Nephron progenitor cell (in vitro differentiated cells): ENCODE results near the gene NCS1.
A peak's percentile ranks its signal among the peaks of the same experiment; 100 is the strongest.

Source experiments
- DNase-seq: peaks from one replicate; pipeline ENCODE4 v3.0.0; 2021
- H3K27ac Mint-ChIP-seq: 2 replicates; pipeline ENCODE4 v1.8.0; 2021; ENCODE audit warnings: mild to moderate bottlenecking, moderate library complexity, mixed read lengths
- H3K27me3 Mint-ChIP-seq: 2 replicates; pipeline ENCODE4 v1.8.0; 2021; ENCODE audit warnings: mild to moderate bottlenecking, low read depth, mixed read lengths; ENCODE audit not compliant: poor library complexity
- H3K36me3 Mint-ChIP-seq: 2 replicates; pipeline ENCODE4 v1.8.0; 2021; ENCODE audit warnings: low read depth, mixed read lengths
- H3K4me1 Mint-ChIP-seq: 2 replicates; pipeline ENCODE4 v1.8.0; 2021; ENCODE audit warnings: mixed read lengths
- H3K4me3 Mint-ChIP-seq: 2 replicates; pipeline ENCODE4 v1.8.0; 2021; ENCODE audit warnings: mild to moderate bottlenecking, moderate library complexity, mixed read lengths
- H3K9me3 Mint-ChIP-seq: 2 replicates; pipeline ENCODE4 v1.8.0; 2021; ENCODE audit warnings: mild to moderate bottlenecking, moderate library complexity, mixed read lengths
- CTCF ChIP-seq: fragments of 200-600 bp; sonication (generic); IDR thresholded peaks from 2 replicates; pipeline ENCODE4 v1.5.0; 2021; ENCODE audit warnings: antibody characterized with exemption

The NCS1 gene

GRCh38 chr9:130201974-130202373, 29.8 kb downstream of the NCS1 start:
- H3K36me3 Mint-ChIP-seq = no peaks in the 10 kb centered on the region
- H3K4me3 Mint-ChIP-seq = no peak overlapping the region
- no peaks in the 10 kb centered on the region for H3K27me3 Mint-ChIP-seq
- H3K27ac Mint-ChIP-seq = peak overlapping the region; percentile 84
- H3K4me1 Mint-ChIP-seq = peaks cover 46% of the 10 kb centered on the region
- no peaks in the 10 kb centered on the region for H3K9me3 Mint-ChIP-seq
- TF ChIP-seq CTCF = no peak
- DNase-seq = no peak

- H3K9me3 Mint-ChIP-seq = no peaks in the 10 kb centered on the region
- H3K36me3 Mint-ChIP-seq = no peaks in the 10 kb centered on the region
- no peak overlapping the region for H3K4me3 Mint-ChIP-seq
- DNase-seq = no peak
- peaks cover 62% of the 10 kb centered on the region for H3K4me1 Mint-ChIP-seq
- no peak for TF ChIP-seq CTCF
- H3K27ac Mint-ChIP-seq = no peak overlapping the region
- H3K27me3 Mint-ChIP-seq = no peaks in the 10 kb centered on the region
Observed at GRCh38 chr9:130204341-130204740, 32.1 kb downstream of the NCS1 start.

- Mint-ChIP-seq H3K9me3 (no peaks in the 10 kb centered on the region), H3K27ac (peak overlapping the region; percentile 94), H3K36me3 (no peaks in the 10 kb centered on the region), H3K27me3 (no peaks in the 10 kb centered on the region), H3K4me1 (peaks cover 62% of the 10 kb centered on the region), H3K4me3 (peak overlapping the region; percentile 38)
- no peak for DNase-seq
- TF ChIP-seq CTCF = no peak
Observed at GRCh38 chr9:130204959-130205358, 32.8 kb downstream of the NCS1 start.

GRCh38 chr9:130205912-130206311, 33.7 kb downstream of the NCS1 start:
- H3K9me3 Mint-ChIP-seq = no peaks in the 10 kb centered on the region
- TF ChIP-seq CTCF = no peak

GRCh38 chr9:130206579-130206978, 34.4 kb downstream of the NCS1 start:
- H3K27ac Mint-ChIP-seq = no peak overlapping the region
- no peaks in the 10 kb centered on the region for H3K36me3 Mint-ChIP-seq
- H3K27me3 Mint-ChIP-seq = no peaks in the 10 kb centered on the region
- H3K4me1 Mint-ChIP-seq = peaks cover 61% of the 10 kb centered on the region
- TF ChIP-seq CTCF = no peak
- no peak for DNase-seq
- no peaks in the 10 kb centered on the region for H3K9me3 Mint-ChIP-seq
- H3K4me3 Mint-ChIP-seq = no peak overlapping the region

More at GRCh38 chr9:130205912-130206311, 33.7 kb downstream of the NCS1 start:
- no peak for DNase-seq
- no peak overlapping the region for H3K4me3 Mint-ChIP-seq
- no peak overlapping the region for H3K27ac Mint-ChIP-seq
- no peaks in the 10 kb centered on the region for H3K36me3 Mint-ChIP-seq
- peaks cover 61% of the 10 kb centered on the region for H3K4me1 Mint-ChIP-seq
- no peaks in the 10 kb centered on the region for H3K27me3 Mint-ChIP-seq

GRCh38 chr9:130207241-130207992, 35.2 kb downstream of the NCS1 start:
- no peaks in the 10 kb centered on the region for H3K36me3 Mint-ChIP-seq
- no peaks in the 10 kb centered on the region for H3K9me3 Mint-ChIP-seq
- DNase-seq = no peak
- H3K27me3 Mint-ChIP-seq = no peaks in the 10 kb centered on the region
- H3K4me1 Mint-ChIP-seq = peaks cover 64% of the 10 kb centered on the region
- TF ChIP-seq CTCF = no peak
- H3K27ac Mint-ChIP-seq = no peak overlapping the region
- no peak overlapping the region for H3K4me3 Mint-ChIP-seq
